SK-N-SH (cell line): ENCODE results near the gene CLEC16A. TPM values are rescaled to one million over a fixed set of nuclear protein-coding genes. Genes with fewer than 3 reads are reported as not detected.

Experiments used
- CTCF ChIA-PET: fragments of 300-600, 350-600 bp; formaldehyde crosslinking; extraction: SDS; loops from one replicate; lab custom pipeline; 2021; lab: Yijun Ruan, JAX
- POLR2A ChIA-PET: fragments of 350-600 bp; sonication (Branson Sonifier 250); formaldehyde crosslinking; extraction: SDS; loops from one replicate; lab custom pipeline; 2020; ENCODE audit warnings: antibody characterized with exemption, inconsistent platforms; lab: Yijun Ruan, JAX
- DNase-seq: peaks from one replicate; pipeline ENCODE4 v3.0.0; 2012
- H2AFZ ChIP-seq: fragments of 200-600 bp; sonication (generic); 2 replicates; pipeline ENCODE4 v1.8.1; 2016; ENCODE audit warnings: antibody characterized with exemption, mild to moderate bottlenecking, low read depth
- H3F3A ChIP-seq: fragments of 200-600 bp; sonication (generic); replicated peaks from 2 replicates; pipeline ENCODE3; 2016; ENCODE audit warnings: antibody characterized with exemption, mild to moderate bottlenecking; ENCODE audit not compliant: insufficient read depth
- H3K27ac ChIP-seq, 2 experiments: fragments of 200-500 bp in 1 of 2; fragments of 200-600 bp in 1 of 2; sonication (Bioruptor generic) in 1 of 2; sonication (generic), shearing (Covaris generic) in 1 of 2; 2 replicates each; pipeline versions ENCODE4 v1.5.1 to v1.6.1; 2014 to 2016; ENCODE audit warnings: low read depth in 2 of 2, inconsistent platforms in 1 of 2, low read length in 1 of 2, mild to moderate bottlenecking in 1 of 2, mixed read lengths in 1 of 2
- H3K27me3 ChIP-seq: fragments of 200-600 bp; sonication (generic), shearing (Covaris generic); 2 replicates; pipeline ENCODE4 v1.6.1; 2016; ENCODE audit warnings: mixed run types; ENCODE audit not compliant: insufficient read depth
- H3K36me3 ChIP-seq, 2 experiments: fragments of 200-500 bp in 1 of 2; fragments of 200-600 bp in 1 of 2; sonication (Bioruptor generic) in 1 of 2; sonication (generic) in 1 of 2; replicated peaks in 1 of 2; 2 replicates each; pipeline versions ENCODE3 to v1.5.1; 2014 to 2016; ENCODE audit warnings: low read length in 1 of 2, mild to moderate bottlenecking in 1 of 2; ENCODE audit not compliant: insufficient read depth in 2 of 2, control insufficient read depth in 1 of 2
- H3K4me1 ChIP-seq, 2 experiments: fragments of 200-500 bp in 1 of 2; fragments of 200-600 bp in 1 of 2; sonication (Bioruptor generic) in 1 of 2; sonication (generic), shearing (Covaris generic) in 1 of 2; 2 replicates each; pipeline versions ENCODE4 v1.5.1 to v1.6.1; 2014 to 2016; ENCODE audit warnings: low read depth in 1 of 2, low read length in 1 of 2, mixed run types in 1 of 2; ENCODE audit not compliant: insufficient read depth in 2 of 2, control insufficient read depth in 1 of 2
- H3K4me2 ChIP-seq: fragments of 200-600 bp; sonication (generic), shearing (Covaris generic); 2 replicates; pipeline ENCODE4 v1.6.1; 2017; ENCODE audit warnings: mixed run types
- H3K4me3 ChIP-seq, 2 experiments: fragments of 200-500 bp in 1 of 2; fragments of 200-600 bp in 1 of 2; sonication (Bioruptor generic) in 1 of 2; sonication (generic), shearing (Covaris generic) in 1 of 2; 2 replicates each; pipeline versions ENCODE4 v1.5.1 to v1.8.1; 2014 to 2016; ENCODE audit warnings: low read depth in 2 of 2, inconsistent platforms in 1 of 2, low read length in 1 of 2, mild to moderate bottlenecking in 1 of 2, mixed read lengths in 1 of 2, moderate library complexity in 1 of 2
- H3K79me2 ChIP-seq: fragments of 200-600 bp; sonication (generic); 2 replicates; pipeline ENCODE4 v1.8.1; 2017; ENCODE audit warnings: mild to moderate bottlenecking; ENCODE audit not compliant: insufficient read depth
- H3K9ac ChIP-seq: fragments of 200-600 bp; sonication (generic); 2 replicates; pipeline ENCODE4 v1.6.1; 2017; ENCODE audit warnings: mixed run types
- H3K9me2 ChIP-seq: fragments of 200-600 bp; sonication (generic); 2 replicates; pipeline ENCODE4 v1.6.1; 2017; ENCODE audit warnings: mixed run types
- H3K9me3 ChIP-seq: fragments of 200-600 bp; sonication (generic); 2 replicates; pipeline ENCODE4 v1.6.1; 2017; ENCODE audit warnings: mixed run types, mild to moderate bottlenecking, moderate library complexity
- H4K20me1 ChIP-seq: fragments of 200-600 bp; sonication (generic); 2 replicates; pipeline ENCODE4 v1.6.1; 2017; ENCODE audit warnings: mild to moderate bottlenecking, mixed run types; ENCODE audit not compliant: insufficient read depth
- CHD2 ChIP-seq: fragments of 150-350 bp; IDR thresholded peaks from 2 replicates; pipeline ENCODE4 v1.6.1; 2018; ENCODE audit warnings: low read length; ENCODE audit not compliant: partially characterized antibody
- ELF1 ChIP-seq: IDR thresholded peaks from 2 replicates; pipeline ENCODE4 v1.4.0; 2012
- EP300 ChIP-seq, 2 experiments: IDR thresholded peaks; 2 replicates each; pipeline versions ENCODE4 v1.4.0 to v1.6.1; 2012; ENCODE audit warnings: borderline replicate concordance in 1 of 2, low read depth in 1 of 2, low read length in 1 of 2
- FOSL2 ChIP-seq: IDR thresholded peaks from 2 replicates; pipeline ENCODE4 v1.4.0; 2012; ENCODE audit warnings: low read depth, mild to moderate bottlenecking, moderate library complexity, borderline replicate concordance
- FOXJ3 ChIP-seq: sonication (generic); formaldehyde crosslinking; IDR thresholded peaks from 2 replicates; pipeline ENCODE4 v1.5.1; 2020; ENCODE audit warnings: mild to moderate bottlenecking, missing genetic modification reagents
- GABPA ChIP-seq: IDR thresholded peaks from 2 replicates; pipeline ENCODE4 v1.4.0; 2012; ENCODE audit warnings: low read depth, mild to moderate bottlenecking
- MAX ChIP-seq: IDR thresholded peaks from 2 replicates; pipeline ENCODE4 v1.4.0; 2012; ENCODE audit warnings: low read depth
- MEF2A ChIP-seq: IDR thresholded peaks from 2 replicates; pipeline ENCODE4 v1.4.0; 2012; ENCODE audit warnings: low read depth, borderline replicate concordance
- NFIC ChIP-seq: IDR thresholded peaks from 2 replicates; pipeline ENCODE4 v1.4.0; 2012; ENCODE audit warnings: borderline replicate concordance
- PBX3 ChIP-seq: IDR thresholded peaks from 2 replicates; pipeline ENCODE4; 2012
- RCOR1 ChIP-seq: fragments of 150-350 bp; IDR thresholded peaks from 2 replicates; pipeline ENCODE4 v1.6.1; 2017; ENCODE audit warnings: antibody characterized with exemption, low read length
- SIN3A ChIP-seq: IDR thresholded peaks from 2 replicates; pipeline ENCODE4 v1.6.1; 2012; ENCODE audit warnings: low read depth, mild to moderate bottlenecking, low read length, moderate library complexity, borderline replicate concordance
- SMC3 ChIP-seq: IDR thresholded peaks from 2 replicates; pipeline ENCODE4 v1.6.1; 2012; ENCODE audit warnings: low read depth, low read length, improper control_type of control experiment
- TEAD4 ChIP-seq: IDR thresholded peaks from 2 replicates; pipeline ENCODE4 v1.4.0; 2012; ENCODE audit warnings: mild to moderate bottlenecking, borderline replicate concordance; ENCODE audit not compliant: insufficient read depth
- YY1 ChIP-seq: IDR thresholded peaks from 2 replicates; pipeline ENCODE4 v1.4.0; 2012; ENCODE audit warnings: low read depth, mild to moderate bottlenecking
- ZBTB33 ChIP-seq: IDR thresholded peaks from 2 replicates; pipeline ENCODE4 v1.4.0; 2012; ENCODE audit warnings: low read depth, borderline replicate concordance
- WGBS: methylation state at CpG from one replicate; pipeline ENCODE4 v1.1.6; 2017; ENCODE audit warnings: low lambda C conversion rate; 5-methylcytosine and 5-hydroxymethylcytosine counted together
- polyA plus RNA-seq, 3 experiments: library from polyadenylated mRNA; depleted of rRNA; stranded (reverse); fragments of >200 nt; gene quantifications; 2 replicates each; pipeline ENCODE4 v1.2.3, GENCODE V29; 2012
- TF ChIP-seq, protein P1 (sequence below): fragments of 150-350 bp; IDR thresholded peaks from 2 replicates; pipeline ENCODE4 v1.6.1; 2017; ENCODE audit warnings: antibody characterized with exemption, low read length, low read depth, borderline replicate concordance
- TF ChIP-seq, protein P2 (sequence below): fragments of 150-350 bp; IDR thresholded peaks from 2 replicates; pipeline ENCODE4 v1.6.1; 2016; ENCODE audit warnings: mild to moderate bottlenecking, low read depth, low read length
- TF ChIP-seq, protein P3 (sequence below): fragments of 200-600 bp; sonication (generic); IDR thresholded peaks from 2 replicates; pipeline ENCODE4 v1.6.1; 2017; ENCODE audit warnings: antibody characterized with exemption, mild to moderate bottlenecking, moderate library complexity
- TF ChIP-seq, protein P4 (sequence below): IDR thresholded peaks from 2 replicates; pipeline ENCODE4 v1.6.1; 2012; ENCODE audit warnings: mild to moderate bottlenecking, low read depth, low read length, moderate library complexity

The CLEC16A gene
- polyA plus RNA-seq, 1 of the 3 experiments (the other 2 are of a cell fraction) = 13.7 TPM

GRCh38 chr16:11057711-11058345 lies 113.5 kb downstream of the CLEC16A start:
- 95% methylated on average over 9 of the region's 9 CpGs for WGBS
- TF ChIP-seq ZBTB33 (no peak), MEF2A (no peak), FOSL2 (no peak), CHD2 (no peak), YY1 (no peak), ELF1 (no peak), SMC3 (no peak), EP300 (IDR thresholded peaks at IDR 0.05; ENCODE audit: borderline replicate concordance in 1 of 2, low read depth in 1 of 2, low read length in 1 of 2) (no peak), FOXJ3 (CRISPR knock-in tag) (no peak), NFIC (no peak), PBX3 (no peak), TEAD4 (no peak), SIN3A (no peak), MAX (no peak), GABPA (no peak), RCOR1 (no peak)
- TF ChIP-seq, protein P1, sequence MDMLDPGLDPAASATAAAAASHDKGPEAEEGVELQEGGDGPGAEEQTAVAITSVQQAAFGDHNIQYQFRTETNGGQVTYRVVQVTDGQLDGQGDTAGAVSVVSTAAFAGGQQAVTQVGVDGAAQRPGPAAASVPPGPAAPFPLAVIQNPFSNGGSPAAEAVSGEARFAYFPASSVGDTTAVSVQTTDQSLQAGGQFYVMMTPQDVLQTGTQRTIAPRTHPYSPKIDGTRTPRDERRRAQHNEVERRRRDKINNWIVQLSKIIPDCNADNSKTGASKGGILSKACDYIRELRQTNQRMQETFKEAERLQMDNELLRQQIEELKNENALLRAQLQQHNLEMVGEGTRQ = no peak
- TF ChIP-seq, protein P2, sequence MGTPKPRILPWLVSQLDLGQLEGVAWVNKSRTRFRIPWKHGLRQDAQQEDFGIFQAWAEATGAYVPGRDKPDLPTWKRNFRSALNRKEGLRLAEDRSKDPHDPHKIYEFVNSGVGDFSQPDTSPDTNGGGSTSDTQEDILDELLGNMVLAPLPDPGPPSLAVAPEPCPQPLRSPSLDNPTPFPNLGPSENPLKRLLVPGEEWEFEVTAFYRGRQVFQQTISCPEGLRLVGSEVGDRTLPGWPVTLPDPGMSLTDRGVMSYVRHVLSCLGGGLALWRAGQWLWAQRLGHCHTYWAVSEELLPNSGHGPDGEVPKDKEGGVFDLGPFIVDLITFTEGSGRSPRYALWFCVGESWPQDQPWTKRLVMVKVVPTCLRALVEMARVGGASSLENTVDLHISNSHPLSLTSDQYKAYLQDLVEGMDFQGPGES = no peak
- TF ChIP-seq, protein P3, sequence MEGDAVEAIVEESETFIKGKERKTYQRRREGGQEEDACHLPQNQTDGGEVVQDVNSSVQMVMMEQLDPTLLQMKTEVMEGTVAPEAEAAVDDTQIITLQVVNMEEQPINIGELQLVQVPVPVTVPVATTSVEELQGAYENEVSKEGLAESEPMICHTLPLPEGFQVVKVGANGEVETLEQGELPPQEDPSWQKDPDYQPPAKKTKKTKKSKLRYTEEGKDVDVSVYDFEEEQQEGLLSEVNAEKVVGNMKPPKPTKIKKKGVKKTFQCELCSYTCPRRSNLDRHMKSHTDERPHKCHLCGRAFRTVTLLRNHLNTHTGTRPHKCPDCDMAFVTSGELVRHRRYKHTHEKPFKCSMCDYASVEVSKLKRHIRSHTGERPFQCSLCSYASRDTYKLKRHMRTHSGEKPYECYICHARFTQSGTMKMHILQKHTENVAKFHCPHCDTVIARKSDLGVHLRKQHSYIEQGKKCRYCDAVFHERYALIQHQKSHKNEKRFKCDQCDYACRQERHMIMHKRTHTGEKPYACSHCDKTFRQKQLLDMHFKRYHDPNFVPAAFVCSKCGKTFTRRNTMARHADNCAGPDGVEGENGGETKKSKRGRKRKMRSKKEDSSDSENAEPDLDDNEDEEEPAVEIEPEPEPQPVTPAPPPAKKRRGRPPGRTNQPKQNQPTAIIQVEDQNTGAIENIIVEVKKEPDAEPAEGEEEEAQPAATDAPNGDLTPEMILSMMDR = no peak
- TF ChIP-seq, protein P4, sequence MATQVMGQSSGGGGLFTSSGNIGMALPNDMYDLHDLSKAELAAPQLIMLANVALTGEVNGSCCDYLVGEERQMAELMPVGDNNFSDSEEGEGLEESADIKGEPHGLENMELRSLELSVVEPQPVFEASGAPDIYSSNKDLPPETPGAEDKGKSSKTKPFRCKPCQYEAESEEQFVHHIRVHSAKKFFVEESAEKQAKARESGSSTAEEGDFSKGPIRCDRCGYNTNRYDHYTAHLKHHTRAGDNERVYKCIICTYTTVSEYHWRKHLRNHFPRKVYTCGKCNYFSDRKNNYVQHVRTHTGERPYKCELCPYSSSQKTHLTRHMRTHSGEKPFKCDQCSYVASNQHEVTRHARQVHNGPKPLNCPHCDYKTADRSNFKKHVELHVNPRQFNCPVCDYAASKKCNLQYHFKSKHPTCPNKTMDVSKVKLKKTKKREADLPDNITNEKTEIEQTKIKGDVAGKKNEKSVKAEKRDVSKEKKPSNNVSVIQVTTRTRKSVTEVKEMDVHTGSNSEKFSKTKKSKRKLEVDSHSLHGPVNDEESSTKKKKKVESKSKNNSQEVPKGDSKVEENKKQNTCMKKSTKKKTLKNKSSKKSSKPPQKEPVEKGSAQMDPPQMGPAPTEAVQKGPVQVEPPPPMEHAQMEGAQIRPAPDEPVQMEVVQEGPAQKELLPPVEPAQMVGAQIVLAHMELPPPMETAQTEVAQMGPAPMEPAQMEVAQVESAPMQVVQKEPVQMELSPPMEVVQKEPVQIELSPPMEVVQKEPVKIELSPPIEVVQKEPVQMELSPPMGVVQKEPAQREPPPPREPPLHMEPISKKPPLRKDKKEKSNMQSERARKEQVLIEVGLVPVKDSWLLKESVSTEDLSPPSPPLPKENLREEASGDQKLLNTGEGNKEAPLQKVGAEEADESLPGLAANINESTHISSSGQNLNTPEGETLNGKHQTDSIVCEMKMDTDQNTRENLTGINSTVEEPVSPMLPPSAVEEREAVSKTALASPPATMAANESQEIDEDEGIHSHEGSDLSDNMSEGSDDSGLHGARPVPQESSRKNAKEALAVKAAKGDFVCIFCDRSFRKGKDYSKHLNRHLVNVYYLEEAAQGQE = no peak
- Histone ChIP-seq H3K27me3 (no peaks in the 10 kb centered on the region), H3K4me3 (no peak overlapping the region), H3K4me2 (no peak overlapping the region), H2AFZ (no peak overlapping the region), H3K9me2 (no peaks in the 10 kb centered on the region), H3K9ac (no peak overlapping the region), H3K9me3 (no peaks in the 10 kb centered on the region), H3K79me2 (no peaks in the 10 kb centered on the region), H3K4me1 (no peaks in the 10 kb centered on the region), H3F3A (no peaks in the 10 kb centered on the region), H3K27ac (no peak overlapping the region), H3K36me3 (peaks cover 12 to 41% of the 10 kb centered on the region in 2 experiments), H4K20me1 (no peaks in the 10 kb centered on the region)
- POLR2A ChIA-PET = no interaction called here
- CTCF ChIA-PET = no interaction called here
- no peak for DNase-seq
